B cell (primary cell): ENCODE data around the gene SUCLG2. TPM values are rescaled to one million over a fixed set of nuclear protein-coding genes. Genes with fewer than 3 reads are reported as not detected.

Experiments
- ATAC-seq: fragments of 200-7000 bp; cut with Tn5 transposase; one replicate; pipeline ENCODE4 v1.10.0; 2021; ENCODE audit warnings: low read depth, mild to moderate bottlenecking, moderate number of reproducible peaks, moderate library complexity
- CTCF ChIA-PET: fragments of 350-600 bp; sonication (Branson Sonifier 250); formaldehyde crosslinking; loops from one replicate; lab custom pipeline; 2021; ENCODE audit warnings: antibody characterized with exemption, inconsistent platforms; lab: Charles Lee
- POLR2A ChIA-PET: fragments of 350-600 bp; sonication (Branson Sonifier 250); formaldehyde crosslinking; loops from one replicate; lab custom pipeline; 2021; ENCODE audit warnings: antibody characterized with exemption; lab: Charles Lee
- DNase-seq: peaks from one replicate; pipeline ENCODE4 v3.0.0; 2013
- H2AFZ ChIP-seq: 2 replicates; pipeline ENCODE4 v1.6.1; 2012; ENCODE audit warnings: mild to moderate bottlenecking, low read depth, low read length; ENCODE audit not compliant: insufficient read depth, poor library complexity, severe bottlenecking
- H3K27ac ChIP-seq, 2 donors: 1 replicate in 1 of 2; 2 replicates in 1 of 2; pipeline ENCODE4 v1.5.1; 2012 to 2013; ENCODE audit warnings: low read length in 2 of 2, mild to moderate bottlenecking in 2 of 2, moderate library complexity in 1 of 2
- H3K27me3 ChIP-seq, 4 experiments: fragments of 200-600 bp in 1 of 4; sonication (generic) in 1 of 4; replicated peaks in 1 of 4; 1 replicate in 2 of 4; 2 replicates in 2 of 4; pipeline versions ENCODE4 v1.6.1 to v1.7.0; 2013 to 2016; ENCODE audit warnings: low read length in 3 of 4, mild to moderate bottlenecking in 2 of 4, mixed read lengths in 1 of 4, moderate library complexity in 1 of 4; ENCODE audit not compliant: insufficient read depth in 4 of 4, control insufficient read depth in 3 of 4; ENCODE audit errors: control extremely low read depth in 1 of 4
- H3K36me3 ChIP-seq, 2 experiments: replicated peaks in 1 of 2; 1 replicate in 1 of 2; 2 replicates in 1 of 2; pipeline versions ENCODE4 v1.6.1 to v1.7.1; 2013; ENCODE audit warnings: low read length in 1 of 2; ENCODE audit not compliant: insufficient read depth in 2 of 2, control insufficient read depth in 1 of 2; ENCODE audit errors: control extremely low read depth in 1 of 2, extremely low read depth in 1 of 2
- H3K4me1 ChIP-seq, 2 donors: fragments of 200-600 bp in 1 of 2; sonication (generic) in 1 of 2; 1 replicate in 1 of 2; 2 replicates in 1 of 2; pipeline versions ENCODE4 v1.5.1 to v1.6.1; 2013 to 2017; ENCODE audit warnings: low read length in 2 of 2; ENCODE audit not compliant: control insufficient read depth in 2 of 2, insufficient read depth in 2 of 2
- H3K4me2 ChIP-seq: replicated peaks from 2 replicates; pipeline ENCODE3; 2012; ENCODE audit warnings: mild to moderate bottlenecking, low read depth, low read length; ENCODE audit not compliant: poor library complexity, severe bottlenecking
- H3K4me3 ChIP-seq, 5 experiments: fragments of 200-600 bp in 1 of 5; sonication (generic) in 1 of 5; 1 replicate in 3 of 5; 2 replicates in 2 of 5; pipeline versions ENCODE4 v1.5.1 to v1.7.0; 2011 to 2016; ENCODE audit warnings: low read length in 4 of 5, mild to moderate bottlenecking in 4 of 5, low read depth in 2 of 5, control low read depth in 1 of 5, moderate library complexity in 1 of 5; ENCODE audit not compliant: insufficient read depth in 1 of 5; ENCODE audit errors: control extremely low read depth in 1 of 5, extremely low read depth in 1 of 5
- H3K79me2 ChIP-seq: fragments of 200-600 bp; sonication (generic); one replicate; pipeline ENCODE4 v1.6.0; 2016; ENCODE audit warnings: low read length; ENCODE audit not compliant: control insufficient read depth, insufficient read depth
- H3K9ac ChIP-seq: fragments of 200-600 bp; sonication (generic); 2 replicates; pipeline ENCODE4 v1.6.1; 2017; ENCODE audit warnings: mild to moderate bottlenecking, low read length, moderate library complexity
- H3K9me3 ChIP-seq, 3 donors: one replicate each; pipeline versions ENCODE4 v1.6.1 to v1.7.1; 2013; ENCODE audit warnings: low read length in 2 of 3; ENCODE audit not compliant: control insufficient read depth in 2 of 3, insufficient read depth in 1 of 3; ENCODE audit errors: control extremely low read depth in 1 of 3
- H4K20me1 ChIP-seq: 2 replicates; pipeline ENCODE4 v1.6.0; 2012; ENCODE audit warnings: mild to moderate bottlenecking, low read length; ENCODE audit not compliant: insufficient read depth, control insufficient read depth, poor library complexity, severe bottlenecking
- H3K27ac Mint-ChIP-seq: one replicate; pipeline ENCODE4 v1.8.0; 2021; ENCODE audit warnings: mixed read lengths
- H3K27me3 Mint-ChIP-seq: one replicate; pipeline ENCODE4 v1.8.0; 2021; ENCODE audit warnings: mixed read lengths
- H3K4me1 Mint-ChIP-seq: one replicate; pipeline ENCODE4 v1.8.0; 2021; ENCODE audit warnings: mixed read lengths
- H3K4me3 Mint-ChIP-seq: one replicate; pipeline ENCODE4 v1.8.0; 2021; ENCODE audit warnings: mixed read lengths
- H3K9me3 Mint-ChIP-seq: one replicate; pipeline ENCODE4 v1.8.0; 2022; ENCODE audit warnings: mixed read lengths; ENCODE audit not compliant: insufficient read depth
- CTCF ChIP-seq: fragments of 200-600 bp; IDR thresholded peaks from one replicate; pipeline ENCODE4 v1.8.0; 2022; ENCODE audit warnings: antibody characterized with exemption, mild to moderate bottlenecking
- EZH2 ChIP-seq: IDR thresholded peaks from 2 replicates; pipeline ENCODE4 v1.6.1; 2012; ENCODE audit warnings: borderline replicate concordance, low read depth, mild to moderate bottlenecking, moderate library complexity, low read length; ENCODE audit not compliant: insufficient read depth, poor library complexity, severe bottlenecking
- WGBS: methylation state at CpG from one replicate; pipeline ENCODE4 v1.1.5; 2013; ENCODE audit warnings: missing lambda C conversion rate; ENCODE audit not compliant: insufficient coverage; 5-methylcytosine and 5-hydroxymethylcytosine counted together
- intact Hi-C: fragments of 100-400 bp; cut with micrococcal nuclease; formaldehyde crosslinking; loops from one replicate; pipeline ENCODE4 v1.10.0; 2022
- polyA plus RNA-seq: library from polyadenylated mRNA; depleted of rRNA; stranded (reverse); fragments of >200 nt; gene quantifications from 2 replicates; pipeline ENCODE4 v1.2.3, GENCODE V29; 2012
- total RNA-seq, 2 donors: library from RNA; stranded (reverse); fragments of 120-200 nt in 1 of 2; gene quantifications; 1 replicate in 1 of 2; 2 replicates in 1 of 2; pipeline versions ENCODE4 v1.2.3 to v1.2.4, GENCODE V29; 2013 to 2022

Gene SUCLG2
- total and polyA plus RNA-seq, 2 donors (not counting 1 experiment from before 2014, with no cell fraction given): 9.1 to 35.8 TPM

GRCh38 chr3:67474311-67474710, 180.1 kb downstream of the SUCLG2 start:
- H3K36me3 ChIP-seq: peaks cover 2 to 4% of the 10 kb centered on the region in 2 experiments
- ChIA-PET CTCF (no interaction called here), POLR2A (no interaction called here)
- no peak for ATAC-seq
- H3K79me2 ChIP-seq: no peaks in the 10 kb centered on the region
- H3K4me1 ChIP-seq: no peaks in the 10 kb centered on the region
- DNase-seq: no peak
- H3K9ac ChIP-seq: no peak overlapping the region
- no peak overlapping the region for H3K4me3 ChIP-seq
- H4K20me1 ChIP-seq: no peaks in the 10 kb centered on the region
- Mint-ChIP-seq H3K4me1 (no peaks in the 10 kb centered on the region), H3K27ac (no peak overlapping the region), H3K9me3 (no peaks in the 10 kb centered on the region), H3K4me3 (no peak overlapping the region), H3K27me3 (no peaks in the 10 kb centered on the region)
- intact Hi-C loops: no loop called here
- no peak overlapping the region for H2AFZ ChIP-seq
- no peak overlapping the region for H3K27ac ChIP-seq
- no peaks in the 10 kb centered on the region for H3K9me3 ChIP-seq
- H3K27me3 ChIP-seq: no peaks in the 10 kb centered on the region
- TF ChIP-seq CTCF (no peak), EZH2 (no peak)
- no peak overlapping the region for H3K4me2 ChIP-seq
- WGBS: no CpG with 5 or more reads among the region's 4 CpGs

DNA sequence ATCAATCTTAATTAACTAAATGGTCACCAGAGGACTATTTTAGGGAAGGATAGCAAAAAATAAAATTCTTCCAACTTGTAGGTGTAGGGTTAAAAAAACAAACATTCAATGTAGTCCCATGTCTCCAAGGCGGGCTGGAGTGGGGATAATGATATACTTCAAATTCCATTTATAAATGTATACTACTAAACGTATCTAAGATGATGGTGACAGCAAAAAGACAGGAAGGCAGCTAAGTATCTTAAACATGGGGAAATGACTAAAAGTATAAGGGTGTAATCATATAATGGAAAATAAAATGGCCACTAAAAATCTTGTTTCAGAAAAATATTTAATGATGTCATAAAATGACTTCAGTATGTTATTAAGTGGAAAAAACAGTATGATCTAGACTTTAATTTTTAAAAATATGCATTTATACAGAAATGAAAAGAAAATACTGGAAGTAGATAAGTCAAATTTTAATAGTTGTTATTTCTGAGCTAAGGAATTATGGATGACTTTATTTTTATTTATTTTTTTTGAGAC, 181.7 kb downstream of the SUCLG2 start:
- WGBS: no CpG with 5 or more reads among the region's 2 CpGs
- POLR2A ChIA-PET: no interaction called here
- no peak overlapping the region for H3K27ac ChIP-seq
- no peaks in the 10 kb centered on the region for H3K9me3 ChIP-seq
- no peaks in the 10 kb centered on the region for H4K20me1 ChIP-seq
- no peaks in the 10 kb centered on the region for H3K27me3 ChIP-seq
- intact Hi-C loops: no loop called here
- H3K9ac ChIP-seq: no peak overlapping the region
- H3K79me2 ChIP-seq: no peaks in the 10 kb centered on the region
- Mint-ChIP-seq H3K4me3 (no peak overlapping the region), H3K27me3 (no peaks in the 10 kb centered on the region), H3K27ac (no peak overlapping the region), H3K4me1 (no peaks in the 10 kb centered on the region), H3K9me3 (no peaks in the 10 kb centered on the region)
- no peak for ATAC-seq
- DNase-seq: no peak
- TF ChIP-seq EZH2 (no peak), CTCF (no peak)
- H3K4me1 ChIP-seq: no peaks in the 10 kb centered on the region
- peaks cover 7 to 8% of the 10 kb centered on the region in 2 experiments for H3K36me3 ChIP-seq
- no peak overlapping the region for H3K4me3 ChIP-seq
- H3K4me2 ChIP-seq: no peak overlapping the region
- H2AFZ ChIP-seq: no peak overlapping the region
- CTCF ChIA-PET: no interaction called here
